Osteoblast (primary cell): ENCODE measurements around the gene DCBLD2. TPM values are rescaled to one million over a fixed set of nuclear protein-coding genes. Genes with fewer than 3 reads are reported as not detected.

ENCODE experiments used
- DNase-seq: peaks from one replicate; pipeline ENCODE4 v3.0.0; 2011; ENCODE audit warnings: low spot score, mixed read lengths; ENCODE audit not compliant: insufficient read length; ENCODE audit errors: missing footprints
- H2AFZ ChIP-seq: 2 replicates; pipeline ENCODE4 v1.6.0; 2011; ENCODE audit warnings: mild to moderate bottlenecking, low read length
- H3K27ac ChIP-seq: 2 replicates; pipeline ENCODE4 v1.5.1; 2011; ENCODE audit warnings: mild to moderate bottlenecking, low read depth, low read length, moderate library complexity
- H3K27me3 ChIP-seq: 2 replicates; pipeline ENCODE4 v1.6.0; 2012; ENCODE audit warnings: mild to moderate bottlenecking, control low read depth, inconsistent platforms, low read length, moderate library complexity; ENCODE audit not compliant: insufficient read depth
- H3K36me3 ChIP-seq: 2 replicates; pipeline ENCODE4 v1.5.1; 2011; ENCODE audit warnings: mild to moderate bottlenecking, low read length, control low read depth, moderate library complexity; ENCODE audit not compliant: insufficient read depth
- H3K4me1 ChIP-seq: 2 replicates; pipeline ENCODE4 v1.5.1; 2011; ENCODE audit warnings: mild to moderate bottlenecking, low read length, control low read depth, moderate library complexity; ENCODE audit not compliant: insufficient read depth
- H3K4me2 ChIP-seq: 2 replicates; pipeline ENCODE4 v1.6.0; 2011; ENCODE audit warnings: mild to moderate bottlenecking, low read length; ENCODE audit not compliant: insufficient read depth
- H3K4me3 ChIP-seq: fragments of 200-600 bp; sonication (generic); 3 replicates; pipeline ENCODE4 v1.5.1; 2012; ENCODE audit warnings: mild to moderate bottlenecking, low read length, inconsistent platforms; ENCODE audit not compliant: insufficient read depth
- H3K79me2 ChIP-seq: 2 replicates; pipeline ENCODE4 v1.6.0; 2012; ENCODE audit warnings: mild to moderate bottlenecking, low read length, control low read depth, inconsistent platforms; ENCODE audit not compliant: insufficient read depth
- H3K9me3 ChIP-seq: 2 replicates; pipeline ENCODE4 v1.5.1; 2011; ENCODE audit warnings: low read depth, low read length, control low read depth
- H4K20me1 ChIP-seq: 2 replicates; pipeline ENCODE4 v1.6.0; 2012; ENCODE audit warnings: mild to moderate bottlenecking, low read length, control low read depth; ENCODE audit not compliant: insufficient read depth
- total RNA-seq: library from RNA; depleted of rRNA; stranded (reverse); fragments of >200 nt; gene quantifications from 2 replicates; pipeline ENCODE4 v1.2.3, GENCODE V29; 2012
- TF ChIP-seq, protein P1 (sequence below): IDR thresholded peaks from 2 replicates; pipeline ENCODE4 v1.5.1; 2011; ENCODE audit warnings: mild to moderate bottlenecking, low read depth, low read length, moderate library complexity; ENCODE audit errors: extremely low read depth

DCBLD2 gene
- total RNA-seq, 1 donor: 187 TPM

DNA sequence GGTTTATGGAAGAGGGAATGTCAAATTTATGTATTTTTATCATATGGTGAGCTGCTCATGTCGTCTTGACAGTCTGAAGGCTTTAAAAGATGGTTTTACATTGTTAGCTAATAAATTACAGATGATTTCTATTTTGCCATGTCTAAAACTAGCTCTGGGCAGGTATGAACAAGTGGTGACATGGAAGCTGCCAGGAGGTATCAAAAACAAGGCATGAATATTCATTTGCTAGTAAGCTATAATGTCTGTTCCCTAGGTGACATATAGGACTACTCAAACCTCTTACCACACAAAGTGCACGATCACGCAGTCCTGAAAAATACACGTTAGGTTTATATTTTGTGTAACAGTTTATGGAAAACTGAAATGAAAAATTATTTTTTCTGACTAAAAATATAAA, 103.6 kb downstream of the DCBLD2 start:
- H3K4me2 ChIP-seq: no peak overlapping the region
- DNase-seq: no peak
- peaks cover 4% of the 10 kb centered on the region for H3K4me1 ChIP-seq
- peaks cover 3% of the 10 kb centered on the region for H4K20me1 ChIP-seq
- peaks cover 59% of the 10 kb centered on the region for H3K36me3 ChIP-seq
- no peak overlapping the region for H3K4me3 ChIP-seq
- TF ChIP-seq, protein P1, sequence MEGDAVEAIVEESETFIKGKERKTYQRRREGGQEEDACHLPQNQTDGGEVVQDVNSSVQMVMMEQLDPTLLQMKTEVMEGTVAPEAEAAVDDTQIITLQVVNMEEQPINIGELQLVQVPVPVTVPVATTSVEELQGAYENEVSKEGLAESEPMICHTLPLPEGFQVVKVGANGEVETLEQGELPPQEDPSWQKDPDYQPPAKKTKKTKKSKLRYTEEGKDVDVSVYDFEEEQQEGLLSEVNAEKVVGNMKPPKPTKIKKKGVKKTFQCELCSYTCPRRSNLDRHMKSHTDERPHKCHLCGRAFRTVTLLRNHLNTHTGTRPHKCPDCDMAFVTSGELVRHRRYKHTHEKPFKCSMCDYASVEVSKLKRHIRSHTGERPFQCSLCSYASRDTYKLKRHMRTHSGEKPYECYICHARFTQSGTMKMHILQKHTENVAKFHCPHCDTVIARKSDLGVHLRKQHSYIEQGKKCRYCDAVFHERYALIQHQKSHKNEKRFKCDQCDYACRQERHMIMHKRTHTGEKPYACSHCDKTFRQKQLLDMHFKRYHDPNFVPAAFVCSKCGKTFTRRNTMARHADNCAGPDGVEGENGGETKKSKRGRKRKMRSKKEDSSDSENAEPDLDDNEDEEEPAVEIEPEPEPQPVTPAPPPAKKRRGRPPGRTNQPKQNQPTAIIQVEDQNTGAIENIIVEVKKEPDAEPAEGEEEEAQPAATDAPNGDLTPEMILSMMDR: no peak
- H3K79me2 ChIP-seq: peaks cover 2% of the 10 kb centered on the region
- no peaks in the 10 kb centered on the region for H3K9me3 ChIP-seq
- H3K27me3 ChIP-seq: no peaks in the 10 kb centered on the region
- H2AFZ ChIP-seq: no peak overlapping the region
- H3K27ac ChIP-seq: no peak overlapping the region

DNA sequence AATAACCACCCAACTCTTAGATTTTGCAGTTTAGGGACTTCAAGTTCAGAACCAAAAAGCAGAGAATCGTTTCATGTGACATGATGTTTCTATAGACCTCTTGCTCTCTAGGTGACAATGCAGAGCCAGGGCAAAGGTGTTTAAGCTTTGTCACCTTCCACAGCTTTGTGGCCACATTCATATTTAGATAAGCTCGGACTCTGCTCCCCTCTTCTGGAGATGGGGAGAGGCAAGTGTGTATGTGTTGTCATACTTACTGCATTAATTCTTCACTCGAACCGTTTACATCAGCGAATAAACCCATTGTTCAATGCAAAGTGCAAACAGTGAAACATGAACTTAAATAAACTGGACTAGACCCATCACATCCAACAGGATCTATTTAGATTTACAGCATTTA, 105.2 kb downstream of the DCBLD2 start:
- Histone ChIP-seq H3K27me3 (no peaks in the 10 kb centered on the region), H3K9me3 (no peaks in the 10 kb centered on the region), H4K20me1 (peaks cover 4% of the 10 kb centered on the region), H3K36me3 (peaks cover 55% of the 10 kb centered on the region), H2AFZ (no peak overlapping the region), H3K4me3 (no peak overlapping the region), H3K4me2 (no peak overlapping the region), H3K79me2 (peaks cover 2% of the 10 kb centered on the region), H3K4me1 (peaks cover 9% of the 10 kb centered on the region), H3K27ac (no peak overlapping the region)
- TF ChIP-seq, protein P1: no peak
- DNase-seq: no peak

DNA sequence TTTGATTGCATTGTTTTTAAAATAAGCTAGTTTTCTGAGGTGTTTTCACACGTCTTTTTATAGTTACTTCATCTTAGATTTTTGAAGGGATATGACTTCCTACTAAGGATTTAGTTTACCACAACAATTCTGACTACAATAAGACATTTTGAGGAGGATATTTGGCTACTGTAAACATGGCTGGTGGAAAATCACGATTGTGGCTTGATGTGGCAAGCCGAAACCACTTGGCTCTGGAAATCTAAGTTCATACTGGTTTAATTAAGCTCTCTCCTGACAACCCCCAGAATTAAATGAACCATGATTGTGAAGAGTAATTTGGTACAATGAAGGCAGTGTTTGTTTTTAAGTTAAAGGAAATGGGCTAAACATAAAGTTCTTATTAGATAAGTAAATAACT, 107.5 kb downstream of the DCBLD2 start:
- Histone ChIP-seq H3K4me1 (peaks cover 9% of the 10 kb centered on the region), H3K36me3 (peaks cover 32% of the 10 kb centered on the region), H3K9me3 (no peaks in the 10 kb centered on the region), H3K79me2 (peaks cover 2% of the 10 kb centered on the region), H3K27me3 (no peaks in the 10 kb centered on the region), H3K4me3 (no peak overlapping the region), H3K27ac (peak overlapping the region; percentile 9), H2AFZ (no peak overlapping the region), H3K4me2 (no peak overlapping the region), H4K20me1 (peaks cover 4% of the 10 kb centered on the region)
- TF ChIP-seq, protein P1: no peak
- DNase-seq: no peak

DNA sequence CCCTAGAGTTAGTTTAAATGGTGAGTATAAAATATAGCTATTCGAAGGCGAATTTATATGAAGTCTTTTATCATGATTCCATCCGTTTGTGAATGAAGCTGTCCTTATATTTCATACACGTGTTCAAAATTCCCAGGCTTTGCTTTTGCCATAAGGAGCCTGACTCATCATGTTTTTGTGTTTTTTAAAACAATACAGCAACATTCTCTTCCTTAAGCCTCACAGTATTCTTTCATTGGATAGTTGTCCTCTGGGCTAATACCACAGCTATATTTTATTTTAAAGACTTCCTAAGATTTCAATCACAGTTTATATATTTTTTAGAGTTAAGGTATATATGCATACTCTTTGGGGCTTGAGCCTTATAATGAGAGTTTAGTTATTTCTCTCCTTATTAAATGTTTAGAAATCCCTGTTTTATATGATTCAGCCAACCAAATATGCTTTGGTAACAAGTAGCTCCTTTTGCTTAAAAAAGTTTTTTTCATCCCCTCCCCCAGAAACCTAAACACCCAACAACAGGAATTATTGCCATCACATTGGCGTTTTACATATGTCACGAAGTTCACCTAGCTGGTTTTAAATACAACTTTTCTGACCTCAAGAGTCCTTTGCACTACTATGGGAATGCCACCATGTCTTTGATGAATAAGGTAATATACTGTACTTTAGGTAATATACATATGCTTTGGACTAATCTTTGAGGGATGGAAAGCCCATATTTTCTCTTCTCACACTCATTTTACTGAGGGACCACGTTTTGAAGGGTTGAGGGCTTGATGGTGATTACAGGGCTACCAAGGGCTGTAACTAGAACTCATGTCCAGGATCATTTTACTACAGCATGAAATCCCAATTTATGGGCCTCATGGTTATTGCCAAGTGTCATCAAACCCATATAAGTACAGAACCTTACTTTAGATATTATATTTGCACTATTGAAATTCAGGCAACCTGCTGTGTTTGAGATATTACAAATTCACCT, 109.9 kb downstream of the DCBLD2 start:
- H3K9me3 ChIP-seq: no peaks in the 10 kb centered on the region
- no peaks in the 10 kb centered on the region for H3K79me2 ChIP-seq
- H4K20me1 ChIP-seq: peaks cover 4% of the 10 kb centered on the region
- H3K36me3 ChIP-seq: peaks cover 10% of the 10 kb centered on the region
- H3K4me2 ChIP-seq: no peak overlapping the region
- H3K27me3 ChIP-seq: no peaks in the 10 kb centered on the region
- TF ChIP-seq, protein P1: no peak
- H3K27ac ChIP-seq: peak overlapping the region; percentile 21
- no peak overlapping the region for H3K4me3 ChIP-seq
- H3K4me1 ChIP-seq: peaks cover 14% of the 10 kb centered on the region
- no peak overlapping the region for H2AFZ ChIP-seq
- no peak for DNase-seq
